Renal cortical epithelial cell (primary cell): ENCODE data around the gene FAM53B. TPM values are rescaled to one million over a fixed set of nuclear protein-coding genes. Genes with fewer than 3 reads are reported as not detected.

Experiments
- DNase-seq: peaks from one replicate; pipeline ENCODE4 v3.0.0-alpha.2; 2011; ENCODE audit warnings: low read depth
- total RNA-seq: library from RNA; depleted of rRNA; stranded (reverse); fragments of >200 nt; gene quantifications from 2 replicates; pipeline ENCODE4 v1.2.3, GENCODE V29; 2014

FAM53B gene
- total RNA-seq, 1 donor from 2014 or later = 20.4 TPM

- no peak for DNase-seq
Measured at GRCh38 chr10:124663766-124664360, 80.3 kb downstream of the FAM53B start.

- DNase-seq = no peak
Measured at GRCh38 chr10:124663228-124663627, 81.0 kb downstream of the FAM53B start.

- no peak for DNase-seq
Measured at GRCh38 chr10:124661660-124662180, 82.5 kb downstream of the FAM53B start.

GRCh38 chr10:124660404-124661125 lies 83.6 kb downstream of the FAM53B start:
- no peak for DNase-seq

- DNase-seq = no peak
Measured at GRCh38 chr10:124659380-124659779, 84.8 kb downstream of the FAM53B start.

- DNase-seq = no peak
Measured at GRCh38 chr10:124658591-124659242, 85.5 kb downstream of the FAM53B start.

GRCh38 chr10:124657806-124658205 lies 86.4 kb downstream of the FAM53B start:
- DNase-seq = no peak

GRCh38 chr10:124656541-124656940 lies 87.6 kb downstream of the FAM53B start:
- DNase-seq = no peak

- DNase-seq = no peak
Measured at GRCh38 chr10:124656113-124656490, 88.1 kb downstream of the FAM53B start.

GRCh38 chr10:124655191-124656112 lies 88.7 kb downstream of the FAM53B start:
- no peak for DNase-seq

GRCh38 chr10:124654686-124655085 lies 89.5 kb downstream of the FAM53B start:
- no peak for DNase-seq

- DNase-seq = no peak
Measured at GRCh38 chr10:124653811-124654651, 90.1 kb downstream of the FAM53B start.

GRCh38 chr10:124653311-124653710 lies 90.9 kb downstream of the FAM53B start:
- DNase-seq = no peak

- no peak for DNase-seq
Measured at GRCh38 chr10:124652701-124653100, 91.5 kb downstream of the FAM53B start.

- no peak for DNase-seq
Measured at GRCh38 chr10:124652200-124652599, 92.0 kb downstream of the FAM53B start.

GRCh38 chr10:124651402-124651891 lies 92.7 kb downstream of the FAM53B start:
- no peak for DNase-seq

GRCh38 chr10:124650820-124651401 lies 93.3 kb downstream of the FAM53B start:
- no peak for DNase-seq

- no peak for DNase-seq
Measured at GRCh38 chr10:124650263-124650662, 93.9 kb downstream of the FAM53B start.

- no peak for DNase-seq
Measured at GRCh38 chr10:124649214-124649613, 95.0 kb downstream of the FAM53B start.

- peak; percentile 51 for DNase-seq
Measured at GRCh38 chr10:124648738-124649137, 95.4 kb downstream of the FAM53B start.
